ENCODE measurements around the gene EXPH5.

DNA sequence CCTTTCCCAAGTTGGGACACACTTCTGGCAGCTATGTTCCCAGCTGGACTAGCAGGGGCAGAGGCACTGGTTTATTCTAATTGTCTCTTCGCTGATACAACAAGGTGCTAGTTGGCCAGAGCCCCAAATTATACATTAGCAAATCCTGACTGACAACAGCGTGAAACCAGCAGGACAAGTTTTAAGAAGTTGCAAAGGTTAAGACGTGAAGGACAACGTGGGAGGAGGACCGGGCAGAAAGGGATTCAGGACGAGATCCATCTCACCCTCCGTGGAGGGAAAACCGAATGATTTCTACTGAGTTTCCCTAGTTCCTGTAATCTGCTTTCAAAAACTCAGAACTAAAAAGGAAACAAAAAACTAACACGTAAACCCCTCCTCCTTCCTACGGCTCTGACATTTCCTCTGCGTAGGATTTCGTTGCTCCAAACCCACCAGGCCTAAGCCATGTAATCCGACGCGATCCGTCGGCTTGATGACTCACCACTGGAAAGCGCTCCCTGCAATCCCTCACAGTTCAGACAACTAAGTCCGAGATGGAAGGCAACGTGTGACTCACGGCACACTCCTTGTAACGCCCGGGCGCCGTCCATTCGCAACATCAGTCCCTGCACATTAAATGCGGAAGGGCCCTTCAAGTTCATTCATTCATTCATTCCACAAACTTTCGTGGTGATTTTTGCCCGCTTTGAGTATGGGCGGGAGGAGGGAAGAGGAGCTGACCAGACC is 96.1 kb downstream of the EXPH5 start:
- TF ChIP-seq EZH2 (IDR thresholded peaks at IDR 0.05; ENCODE audit: borderline replicate concordance, insufficient read depth, low read depth, low read length, poor library complexity, severe bottlenecking), result no peak
- TF ChIP-seq, protein P1, sequence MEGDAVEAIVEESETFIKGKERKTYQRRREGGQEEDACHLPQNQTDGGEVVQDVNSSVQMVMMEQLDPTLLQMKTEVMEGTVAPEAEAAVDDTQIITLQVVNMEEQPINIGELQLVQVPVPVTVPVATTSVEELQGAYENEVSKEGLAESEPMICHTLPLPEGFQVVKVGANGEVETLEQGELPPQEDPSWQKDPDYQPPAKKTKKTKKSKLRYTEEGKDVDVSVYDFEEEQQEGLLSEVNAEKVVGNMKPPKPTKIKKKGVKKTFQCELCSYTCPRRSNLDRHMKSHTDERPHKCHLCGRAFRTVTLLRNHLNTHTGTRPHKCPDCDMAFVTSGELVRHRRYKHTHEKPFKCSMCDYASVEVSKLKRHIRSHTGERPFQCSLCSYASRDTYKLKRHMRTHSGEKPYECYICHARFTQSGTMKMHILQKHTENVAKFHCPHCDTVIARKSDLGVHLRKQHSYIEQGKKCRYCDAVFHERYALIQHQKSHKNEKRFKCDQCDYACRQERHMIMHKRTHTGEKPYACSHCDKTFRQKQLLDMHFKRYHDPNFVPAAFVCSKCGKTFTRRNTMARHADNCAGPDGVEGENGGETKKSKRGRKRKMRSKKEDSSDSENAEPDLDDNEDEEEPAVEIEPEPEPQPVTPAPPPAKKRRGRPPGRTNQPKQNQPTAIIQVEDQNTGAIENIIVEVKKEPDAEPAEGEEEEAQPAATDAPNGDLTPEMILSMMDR (IDR thresholded peaks at IDR 0.05), result no peak
